ENCODE results near the gene TOLLIP.
"Not testable (repeated sequence)": the region's sequence is repeated elsewhere in the genome, so short reads cannot be mapped to it uniquely, and the experiment has no call there.

Gene TOLLIP

GRCh38 chr11:1260620-1261019 lies 48.8 kb downstream of the TOLLIP start:
- DNase-seq: no peak

GRCh38 chr11:1260023-1260501 lies 49.4 kb downstream of the TOLLIP start:
- DNase-seq: peak; percentile 70

GRCh38 chr11:1259561-1259960 lies 49.9 kb downstream of the TOLLIP start:
- no peak for DNase-seq

GRCh38 chr11:1259076-1259461 lies 50.4 kb downstream of the TOLLIP start:
- DNase-seq: no peak

GRCh38 chr11:1258401-1259075 lies 50.9 kb downstream of the TOLLIP start:
- DNase-seq: no peak

DNA sequence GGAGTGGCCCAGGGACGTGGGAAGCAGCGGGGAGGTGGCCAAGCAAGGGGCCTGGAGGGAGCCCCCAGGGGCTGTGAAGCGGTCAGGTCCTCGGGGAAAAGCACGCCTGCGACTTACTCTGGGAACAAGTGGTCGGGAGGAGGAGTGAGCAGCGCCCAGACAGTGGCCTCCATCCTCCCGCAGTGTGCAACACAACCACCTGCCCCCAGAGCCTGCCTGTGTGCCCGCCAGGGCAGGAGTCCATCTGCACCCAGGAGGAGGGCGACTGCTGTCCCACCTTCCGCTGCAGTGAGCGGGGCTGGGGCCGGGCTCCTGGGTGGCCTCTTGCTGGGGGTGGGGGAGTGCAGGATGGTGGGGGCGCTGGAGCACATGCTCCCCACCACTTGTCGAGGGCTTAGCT lies 51.5 kb downstream of the TOLLIP start:
- no peak for DNase-seq

- DNase-seq: no peak
Measured at GRCh38 chr11:1257366-1257765, 52.1 kb downstream of the TOLLIP start.

DNA sequence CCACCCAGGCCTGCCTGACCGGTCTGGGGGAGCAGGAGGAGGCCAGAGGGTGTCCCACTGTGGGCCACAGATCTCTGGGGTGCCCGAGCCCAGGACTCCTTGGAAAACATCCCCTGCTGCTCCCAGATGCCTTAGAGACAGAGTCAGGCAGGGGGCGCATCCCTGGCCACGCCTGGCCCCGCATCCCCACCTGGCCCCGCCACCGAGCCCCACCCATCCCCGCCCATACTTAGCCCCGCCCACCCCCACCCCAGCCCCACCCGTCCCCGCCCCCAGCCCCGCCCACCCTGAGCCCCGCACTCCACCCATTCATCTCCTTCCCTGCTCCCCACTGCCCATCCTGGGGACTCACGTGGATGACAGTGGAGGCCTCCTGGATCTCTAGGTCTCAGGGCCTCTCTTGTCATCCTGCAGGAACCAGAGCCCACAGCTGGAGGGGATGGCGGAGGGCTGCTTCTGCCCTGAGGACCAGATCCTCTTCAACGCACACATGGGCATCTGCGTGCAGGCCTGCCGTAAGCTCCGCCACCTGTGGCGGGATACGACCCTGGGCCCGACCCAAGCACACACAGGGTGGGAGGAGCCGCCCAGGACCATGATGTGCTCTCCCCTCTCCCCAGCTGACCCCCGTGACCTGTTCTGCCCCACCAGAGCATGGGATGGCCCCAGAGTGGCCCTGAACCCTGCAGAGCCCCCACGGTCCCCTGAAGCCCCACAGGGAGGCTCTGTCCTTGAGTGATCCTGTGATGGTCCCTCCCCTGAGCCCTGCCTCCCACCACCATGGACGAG lies 53.0 kb downstream of the TOLLIP start:
- no peak for DNase-seq

DNA sequence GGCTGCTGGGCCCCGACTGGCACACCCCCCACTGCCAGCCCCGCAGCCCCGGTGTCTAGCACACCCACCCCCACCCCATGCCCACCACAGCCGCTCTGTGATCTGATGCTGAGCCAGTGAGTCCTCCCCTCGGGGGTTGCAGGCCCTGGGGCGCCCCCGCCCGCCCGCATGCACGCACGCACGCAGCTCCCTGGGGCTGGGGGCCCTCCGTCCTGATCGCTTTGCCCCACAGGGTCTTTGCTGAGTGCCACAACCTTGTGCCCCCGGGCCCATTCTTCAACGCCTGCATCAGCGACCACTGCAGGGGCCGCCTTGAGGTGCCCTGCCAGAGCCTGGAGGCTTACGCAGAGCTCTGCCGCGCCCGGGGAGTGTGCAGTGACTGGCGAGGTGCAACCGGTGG lies 54.3 kb downstream of the TOLLIP start:
- no peak for DNase-seq

DNA sequence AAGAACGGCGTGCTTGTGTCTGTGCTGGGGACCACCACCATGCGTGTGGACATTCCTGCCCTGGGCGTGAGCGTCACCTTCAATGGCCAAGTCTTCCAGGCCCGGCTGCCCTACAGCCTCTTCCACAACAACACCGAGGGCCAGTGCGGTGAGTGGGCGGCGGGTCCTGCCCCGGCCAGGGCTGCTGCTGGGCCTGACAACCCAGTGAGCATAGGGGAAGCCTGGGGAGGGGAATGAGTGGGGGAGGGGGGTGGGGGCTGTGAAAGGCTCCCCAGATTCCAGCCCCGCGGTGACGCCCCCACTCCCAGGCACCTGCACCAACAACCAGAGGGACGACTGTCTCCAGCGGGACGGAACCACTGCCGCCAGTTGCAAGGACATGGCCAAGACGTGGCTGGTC lies 54.7 kb downstream of the TOLLIP start:
- no peak for DNase-seq

- DNase-seq: no peak
Measured at GRCh38 chr11:1254086-1254648, 55.3 kb downstream of the TOLLIP start.

DNA sequence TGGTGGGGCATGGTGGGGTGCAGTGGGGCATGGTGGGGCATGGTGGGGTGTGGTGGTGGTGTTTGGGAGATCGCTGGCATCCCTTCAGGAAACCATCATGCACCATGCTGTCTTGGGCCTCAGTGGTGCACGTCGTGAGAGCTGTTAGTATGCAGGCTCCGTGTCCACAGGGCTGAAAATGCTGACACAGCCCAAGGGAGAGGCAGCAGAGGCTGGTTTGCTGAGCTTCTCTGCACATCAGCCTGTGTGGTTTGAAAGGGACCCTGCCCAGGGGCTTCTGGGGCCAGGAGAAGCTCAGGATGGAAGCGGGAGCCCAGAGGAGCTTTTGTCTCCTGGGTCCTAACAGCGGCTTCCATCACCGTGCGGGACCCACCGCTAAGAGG lies 56.3 kb downstream of the TOLLIP start:
- DNase-seq: no peak

GRCh38 chr11:1252371-1253102 lies 56.9 kb downstream of the TOLLIP start:
- DNase-seq: no peak

DNA sequence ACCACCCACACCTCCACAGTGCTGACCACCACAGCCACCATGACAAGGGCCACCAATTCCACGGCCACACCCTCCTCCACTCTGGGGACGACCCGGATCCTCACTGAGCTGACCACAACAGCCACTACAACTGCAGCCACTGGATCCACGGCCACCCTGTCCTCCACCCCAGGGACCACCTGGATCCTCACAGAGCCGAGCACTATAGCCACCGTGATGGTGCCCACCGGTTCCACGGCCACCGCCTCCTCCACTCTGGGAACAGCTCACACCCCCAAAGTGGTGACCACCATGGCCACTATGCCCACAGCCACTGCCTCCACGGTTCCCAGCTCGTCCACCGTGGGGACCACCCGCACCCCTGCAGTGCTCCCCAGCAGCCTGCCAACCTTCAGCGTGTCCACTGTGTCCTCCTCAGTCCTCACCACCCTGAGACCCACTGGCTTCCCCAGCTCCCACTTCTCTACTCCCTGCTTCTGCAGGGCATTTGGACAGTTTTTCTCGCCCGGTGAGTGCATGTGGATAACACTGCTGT lies 58.1 kb downstream of the TOLLIP start:
- DNase-seq: no peak

DNA sequence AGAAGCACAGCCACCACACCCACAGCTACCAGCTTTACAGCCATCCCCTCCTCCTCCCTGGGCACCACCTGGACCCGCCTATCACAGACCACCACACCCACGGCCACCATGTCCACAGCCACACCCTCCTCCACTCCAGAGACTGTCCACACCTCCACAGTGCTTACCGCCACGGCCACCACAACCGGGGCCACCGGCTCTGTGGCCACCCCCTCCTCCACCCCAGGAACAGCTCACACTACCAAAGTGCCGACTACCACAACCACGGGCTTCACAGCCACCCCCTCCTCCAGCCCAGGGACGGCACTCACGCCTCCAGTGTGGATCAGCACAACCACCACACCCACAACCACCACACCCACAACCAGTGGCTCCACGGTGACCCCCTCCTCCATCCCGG lies 59.0 kb downstream of the TOLLIP start:
- DNase-seq: not testable (repeated sequence)

DNA sequence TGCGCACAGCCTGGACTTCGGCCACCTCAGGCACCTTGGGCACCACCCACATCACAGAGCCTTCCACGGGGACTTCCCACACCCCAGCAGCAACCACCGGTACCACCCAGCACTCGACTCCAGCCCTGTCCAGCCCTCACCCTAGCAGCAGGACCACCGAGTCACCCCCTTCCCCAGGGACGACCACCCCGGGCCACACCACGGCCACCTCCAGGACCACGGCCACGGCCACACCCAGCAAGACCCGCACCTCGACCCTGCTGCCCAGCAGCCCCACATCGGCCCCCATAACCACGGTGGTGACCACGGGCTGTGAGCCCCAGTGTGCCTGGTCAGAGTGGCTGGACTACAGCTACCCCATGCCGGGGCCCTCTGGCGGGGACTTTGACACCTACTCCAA lies 60.5 kb downstream of the TOLLIP start:
- DNase-seq: not testable (repeated sequence)

DNA sequence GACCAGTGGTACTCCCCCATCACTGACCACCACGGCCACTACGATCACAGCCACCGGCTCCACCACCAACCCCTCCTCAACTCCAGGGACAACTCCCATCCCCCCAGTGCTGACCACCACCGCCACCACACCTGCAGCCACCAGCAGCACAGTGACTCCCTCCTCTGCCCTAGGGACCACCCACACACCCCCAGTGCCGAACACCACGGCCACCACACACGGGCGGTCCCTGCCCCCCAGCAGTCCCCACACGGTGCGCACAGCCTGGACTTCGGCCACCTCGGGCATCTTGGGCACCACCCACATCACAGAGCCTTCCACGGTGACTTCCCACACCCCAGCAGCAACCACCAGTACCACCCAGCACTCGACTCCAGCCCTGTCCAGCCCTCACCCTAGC lies 62.4 kb downstream of the TOLLIP start:
- not testable (repeated sequence) for DNase-seq

- not testable (repeated sequence) for DNase-seq
Measured at GRCh38 chr11:1246301-1246700, 63.1 kb downstream of the TOLLIP start.

DNA sequence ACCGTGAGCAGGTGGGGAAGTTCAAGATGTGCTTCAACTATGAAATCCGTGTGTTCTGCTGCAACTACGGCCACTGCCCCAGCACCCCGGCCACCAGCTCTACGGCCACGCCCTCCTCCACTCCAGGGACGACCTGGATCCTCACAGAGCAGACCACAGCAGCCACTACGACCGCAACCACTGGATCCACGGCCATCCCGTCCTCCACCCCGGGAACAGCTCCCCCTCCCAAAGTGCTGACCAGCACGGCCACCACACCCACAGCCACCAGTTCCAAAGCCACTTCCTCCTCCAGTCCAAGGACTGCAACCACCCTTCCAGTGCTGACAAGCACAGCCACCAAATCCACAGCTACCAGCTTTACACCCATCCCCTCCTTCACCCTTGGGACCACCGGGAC lies 63.7 kb downstream of the TOLLIP start:
- DNase-seq: not testable (repeated sequence)

GRCh38 chr11:1244557-1244956 lies 64.9 kb downstream of the TOLLIP start:
- not testable (repeated sequence) for DNase-seq

GRCh38 chr11:1243521-1243920 lies 65.9 kb downstream of the TOLLIP start:
- DNase-seq: not testable (repeated sequence)

GRCh38 chr11:1242751-1243150 lies 66.7 kb downstream of the TOLLIP start:
- not testable (repeated sequence) for DNase-seq

DNA sequence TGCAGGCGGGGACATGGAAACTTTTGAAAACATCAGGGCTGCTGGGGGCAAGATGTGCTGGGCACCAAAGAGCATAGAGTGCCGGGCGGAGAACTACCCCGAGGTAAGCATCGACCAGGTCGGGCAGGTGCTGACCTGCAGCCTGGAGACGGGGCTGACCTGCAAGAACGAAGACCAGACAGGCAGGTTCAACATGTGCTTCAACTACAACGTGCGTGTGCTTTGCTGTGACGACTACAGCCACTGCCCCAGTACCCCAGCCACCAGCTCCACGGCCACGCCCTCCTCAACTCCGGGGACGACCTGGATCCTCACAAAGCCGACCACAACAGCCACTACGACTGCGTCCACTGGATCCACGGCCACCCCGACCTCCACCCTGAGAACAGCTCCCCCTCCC lies 67.1 kb downstream of the TOLLIP start:
- DNase-seq: no peak

Measured in activated CD4-positive, alpha-beta T cell treated with anti-CD3 and anti-CD28 coated beads for 48 hours (primary cell).